Stimulated activated CD8-positive, alpha-beta memory T cell treated with anti-CD3 and anti-CD28 coated beads, Interleukin-12 subunit alpha, Interleukin-12 subunit beta, amount 100 ng/mL, for 4 hours (primary cell): ENCODE results near the gene MAGI1.

Source experiments
- DNase-seq: peaks from one replicate; pipeline ENCODE4 v3.0.0-alpha.2; 2020; ENCODE audit warnings: low read depth

The MAGI1 gene

DNA sequence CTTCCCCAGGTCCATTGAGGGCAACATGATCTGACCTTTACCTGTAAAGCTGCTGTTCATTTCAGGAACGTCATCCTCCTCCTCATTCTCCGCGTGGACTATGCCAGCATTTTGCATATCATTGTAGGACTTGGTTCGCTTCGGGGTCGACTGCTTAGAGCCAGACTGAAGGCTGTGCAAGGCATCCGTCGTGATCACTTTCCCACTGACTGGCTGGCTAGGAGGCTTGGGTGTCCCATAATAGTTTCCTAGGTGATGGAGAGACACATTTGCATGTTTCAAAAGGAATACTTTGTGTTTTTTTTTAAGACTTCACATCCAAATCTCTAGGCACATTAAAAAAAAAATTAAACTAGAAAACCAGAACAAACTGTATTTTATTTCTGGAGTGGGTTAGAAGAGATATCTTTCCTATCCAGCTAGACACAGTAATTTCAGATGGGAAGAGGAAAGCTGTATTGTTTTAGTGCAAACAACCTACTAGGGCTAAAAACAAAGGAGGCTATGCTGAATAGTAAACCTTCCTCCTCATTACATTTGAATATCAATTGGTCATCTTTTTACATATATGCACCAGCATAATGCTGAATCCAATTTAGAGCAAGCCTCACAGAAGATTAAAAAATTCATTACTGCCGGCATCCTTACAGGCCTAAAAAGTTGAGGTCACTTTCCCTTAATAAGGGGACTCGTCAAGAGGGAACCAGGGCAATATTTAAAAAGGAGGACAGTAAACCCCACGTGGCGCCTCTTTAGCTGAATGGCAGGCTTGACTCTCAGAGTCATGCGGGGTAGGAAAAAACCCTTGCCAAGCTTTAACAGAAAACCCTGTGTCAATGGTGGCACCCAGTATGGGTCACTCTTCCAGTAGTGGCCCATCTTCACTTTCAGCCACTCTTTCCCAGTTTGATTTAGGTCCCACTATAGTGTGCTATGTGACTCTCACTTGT, 559.9 kb downstream of the MAGI1 start:
- no peak for DNase-seq

- no peak for DNase-seq
Observed at GRCh38 chr3:65473736-65474135, 565.0 kb downstream of the MAGI1 start.

- no peak for DNase-seq
Observed at GRCh38 chr3:65472501-65472900, 566.2 kb downstream of the MAGI1 start.

GRCh38 chr3:65466300-65466988, 572.3 kb downstream of the MAGI1 start:
- no peak for DNase-seq

- no peak for DNase-seq
Observed at GRCh38 chr3:65449841-65450428, 588.8 kb downstream of the MAGI1 start.

GRCh38 chr3:65448120-65448519, 590.6 kb downstream of the MAGI1 start:
- no peak for DNase-seq

DNA sequence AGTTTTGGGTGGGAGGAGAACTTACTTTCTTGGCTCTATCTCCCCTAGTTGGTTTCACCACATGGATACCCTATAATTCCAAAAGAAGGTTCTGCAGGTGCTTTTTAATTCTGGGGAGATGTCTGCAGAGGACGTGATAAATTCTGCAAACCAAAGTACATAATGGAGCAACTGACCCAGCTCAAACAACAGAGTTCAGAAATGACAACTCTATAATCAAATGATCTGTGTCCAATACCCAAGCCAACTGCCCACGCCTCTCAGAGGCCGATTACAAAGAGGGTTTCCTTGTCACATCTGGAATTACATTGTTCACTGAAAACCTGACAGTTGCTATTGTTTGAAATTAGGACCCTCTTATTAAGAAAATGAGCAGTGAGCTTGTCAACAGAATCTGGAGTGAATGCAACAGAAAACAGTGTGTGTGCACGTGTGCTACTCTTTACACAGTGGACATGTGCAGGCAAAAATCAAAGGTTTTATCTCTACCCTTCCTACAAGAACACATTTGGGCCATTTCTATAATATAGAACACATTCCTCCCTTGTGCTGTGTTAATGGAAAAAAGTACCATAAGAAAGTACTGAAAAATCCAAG, 593.0 kb downstream of the MAGI1 start:
- no peak for DNase-seq

DNA sequence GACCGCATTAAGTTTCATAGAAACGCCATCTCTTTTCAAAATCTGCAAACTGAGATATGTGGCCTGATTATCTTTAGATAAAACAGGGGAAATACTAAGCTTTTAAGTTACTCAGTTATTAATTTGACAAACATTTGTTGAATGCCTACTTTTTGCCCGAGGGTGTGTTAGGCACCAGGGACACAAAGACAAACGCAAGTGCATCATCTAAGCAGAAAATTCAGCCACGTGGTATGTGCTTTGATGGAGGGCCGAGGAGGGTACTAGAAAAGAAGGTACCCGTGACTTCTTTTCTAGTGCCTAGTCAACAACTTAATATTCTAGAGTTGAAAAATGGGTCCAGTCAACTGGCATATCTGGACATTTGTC, 594.3 kb downstream of the MAGI1 start:
- no peak for DNase-seq

DNA sequence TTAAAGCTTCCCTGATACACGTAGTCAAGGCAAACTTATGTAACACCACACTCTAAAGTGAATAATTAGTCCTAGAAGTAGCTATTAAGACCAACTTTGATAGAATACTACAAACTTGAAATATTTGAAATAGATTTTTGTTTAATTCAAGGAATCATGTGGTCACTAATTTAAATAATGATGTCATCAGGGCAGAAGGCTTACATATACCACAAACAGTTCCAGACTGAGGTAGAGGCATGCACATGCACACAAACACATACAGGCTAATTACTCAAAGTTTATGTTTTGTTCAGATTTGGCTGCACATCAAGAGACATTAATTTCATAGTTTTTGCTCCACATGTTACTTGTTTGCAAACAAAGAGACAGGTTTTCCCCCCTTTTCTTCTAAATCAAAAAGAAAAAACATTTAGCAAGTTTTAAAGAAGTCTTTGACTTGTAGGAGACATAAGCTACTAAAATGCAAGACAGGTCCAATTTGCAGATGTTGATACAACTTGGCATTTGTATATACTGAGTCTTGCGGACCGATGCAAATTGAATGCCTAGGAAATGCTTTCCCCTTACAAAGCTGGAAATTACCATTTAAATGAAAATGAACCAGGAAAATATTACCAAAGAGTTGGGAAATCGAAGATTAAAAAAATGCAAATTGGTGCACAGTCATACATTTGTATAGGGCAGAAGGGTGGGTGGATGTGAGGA, 594.8 kb downstream of the MAGI1 start:
- DNase-seq = no peak

- DNase-seq = no peak
Observed at GRCh38 chr3:65439641-65440284, 599.0 kb downstream of the MAGI1 start.

DNA sequence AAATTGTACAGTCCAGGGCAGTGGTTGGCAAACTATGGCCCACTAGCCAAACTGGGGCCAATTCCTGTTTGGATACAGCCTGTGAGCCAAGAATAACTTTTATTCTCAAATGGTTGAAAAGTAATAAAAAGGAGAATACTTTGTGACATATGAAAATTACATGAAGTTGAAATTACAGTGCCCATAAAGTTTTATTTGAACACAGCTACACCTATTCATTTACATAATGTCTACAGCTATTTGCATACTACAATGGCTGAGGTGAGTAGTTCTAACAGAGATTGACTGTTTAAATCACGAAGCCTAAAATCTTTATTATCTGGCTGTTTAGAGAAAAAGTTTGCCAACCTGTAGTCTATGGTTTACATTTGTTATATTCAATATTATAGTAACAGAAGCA, 600.1 kb downstream of the MAGI1 start:
- no peak for DNase-seq

DNA sequence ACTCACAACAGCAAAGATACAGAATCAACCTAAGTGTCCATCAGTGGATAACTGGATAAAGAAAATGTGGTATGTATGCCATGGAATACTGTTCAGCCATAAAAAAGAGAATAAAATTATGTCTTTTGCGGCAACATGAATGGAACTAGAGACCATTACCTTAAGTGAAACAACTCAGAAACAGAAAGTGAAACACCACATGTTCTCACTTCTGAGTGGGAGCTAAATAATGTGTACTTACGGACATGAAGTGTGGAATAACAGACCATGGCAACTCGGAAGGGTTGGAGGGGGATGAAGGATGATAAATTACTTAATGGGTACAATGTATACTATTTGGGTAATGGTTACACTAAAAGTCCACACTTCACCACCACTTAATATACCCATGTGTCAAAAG, 600.6 kb downstream of the MAGI1 start:
- DNase-seq = no peak

DNA sequence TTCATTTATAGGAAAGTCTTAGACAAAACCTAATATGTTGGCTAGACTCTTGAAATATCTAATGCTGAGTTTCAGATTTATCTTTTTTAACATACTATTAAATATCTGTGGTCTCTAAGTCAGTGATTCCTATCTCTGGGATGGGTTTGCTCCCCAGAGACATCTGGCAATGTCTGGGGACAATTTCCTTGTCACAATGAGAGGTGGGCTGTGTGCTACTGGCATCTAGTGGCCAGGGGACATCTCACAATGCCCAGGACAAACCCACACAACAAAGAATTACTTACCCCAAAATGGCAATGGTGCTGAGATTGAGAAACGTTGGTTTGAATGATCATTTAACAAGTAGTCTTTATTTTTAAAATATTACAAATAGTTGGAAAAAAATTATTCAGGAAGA, 602.1 kb downstream of the MAGI1 start:
- DNase-seq = no peak

DNA sequence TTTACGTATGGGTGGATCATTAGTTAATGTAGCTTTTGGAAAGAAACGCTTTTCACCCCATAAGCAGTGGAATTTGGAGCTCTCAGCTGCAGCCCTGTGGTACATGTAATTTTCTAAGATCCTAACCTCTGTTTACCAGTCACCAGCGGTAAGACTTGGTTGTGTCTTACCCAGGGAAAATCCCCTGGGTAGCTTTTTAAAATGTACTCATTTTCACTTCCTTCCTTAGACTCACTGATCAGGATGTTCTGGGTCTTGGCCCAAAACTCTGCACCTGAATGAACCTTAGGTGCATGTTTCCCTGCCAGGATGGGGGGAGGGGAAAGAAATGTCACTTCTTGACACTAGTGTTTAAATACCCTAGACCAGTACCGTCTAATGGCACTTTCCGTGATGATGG, 605.2 kb downstream of the MAGI1 start:
- DNase-seq = no peak

GRCh38 chr3:65432388-65433003, 606.2 kb downstream of the MAGI1 start:
- no peak for DNase-seq

GRCh38 chr3:65425880-65426279, 612.8 kb downstream of the MAGI1 start:
- DNase-seq = no peak

DNA sequence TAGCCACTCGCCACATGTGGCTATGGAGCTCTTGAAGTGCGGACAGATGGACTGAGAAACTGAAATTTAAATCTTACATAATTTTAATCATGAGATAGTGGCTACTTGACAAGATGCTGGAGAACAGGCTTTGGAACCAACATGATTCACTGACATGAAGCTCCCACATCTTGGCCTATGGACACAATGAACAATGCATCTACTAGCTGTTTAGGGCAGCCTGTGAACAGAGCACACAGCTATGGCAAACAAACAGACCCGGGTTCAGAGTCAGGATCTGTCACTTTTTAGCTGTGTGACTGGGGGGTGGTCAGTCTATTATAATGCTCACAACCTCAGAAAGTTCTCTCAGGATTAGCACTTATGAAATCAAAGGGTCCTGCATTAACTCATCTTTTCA, 616.6 kb downstream of the MAGI1 start:
- DNase-seq = no peak

DNA sequence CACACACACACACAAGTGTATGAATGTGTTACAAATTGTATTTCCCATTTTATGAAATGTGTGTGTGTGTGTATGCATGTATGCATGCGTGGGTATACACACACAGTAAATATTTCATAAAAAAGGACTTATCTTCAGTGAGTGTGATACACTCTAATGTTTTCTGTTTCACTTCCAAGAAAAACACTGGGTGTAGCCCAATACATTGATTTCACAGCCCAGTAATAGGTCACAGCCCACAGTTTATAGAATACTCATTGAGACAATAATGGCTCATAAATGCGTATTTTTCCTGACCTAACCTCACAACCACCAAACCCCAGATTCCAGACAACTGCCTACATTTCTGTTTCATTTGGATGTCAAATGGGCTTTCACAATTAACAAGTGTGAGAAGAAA, 619.5 kb downstream of the MAGI1 start:
- DNase-seq = no peak

DNA sequence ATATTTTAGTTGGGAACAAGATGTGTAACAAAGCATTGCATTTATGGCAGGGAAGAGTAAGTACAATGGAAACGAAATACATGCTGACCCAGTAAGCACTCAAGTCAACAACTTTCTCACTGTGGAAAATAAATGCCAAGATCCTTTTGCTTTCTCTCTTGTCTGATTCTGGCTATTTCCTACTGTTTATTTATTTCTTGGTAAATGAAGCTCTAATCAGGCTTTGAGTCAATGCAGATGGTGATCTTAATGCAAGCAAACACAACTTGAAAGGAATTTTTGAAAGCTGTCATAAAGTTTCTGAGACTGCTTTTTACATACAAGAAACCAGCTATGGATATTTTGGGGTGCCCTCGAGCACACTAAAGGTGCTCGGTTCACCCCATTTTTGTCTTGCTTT, 624.8 kb downstream of the MAGI1 start:
- DNase-seq = no peak

DNA sequence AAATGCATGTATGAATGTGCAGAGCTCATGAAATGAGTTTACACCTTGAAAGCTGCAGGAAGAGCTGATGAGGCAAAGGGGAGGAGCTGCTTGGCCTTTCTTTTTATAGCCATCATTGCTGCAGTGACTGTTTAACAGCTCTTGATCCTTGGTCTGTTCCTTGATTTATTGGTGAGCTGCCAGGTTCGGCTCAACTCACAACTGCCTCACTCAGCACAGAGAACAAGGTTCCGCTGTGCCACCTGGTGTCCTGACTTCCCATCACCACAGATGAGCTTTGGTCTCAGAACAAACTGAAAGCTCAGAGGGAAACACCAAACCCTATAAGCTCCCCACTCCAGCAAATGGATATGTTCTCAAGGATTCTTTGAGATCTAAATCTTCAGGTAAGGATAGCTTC, 626.1 kb downstream of the MAGI1 start:
- DNase-seq = no peak

DNA sequence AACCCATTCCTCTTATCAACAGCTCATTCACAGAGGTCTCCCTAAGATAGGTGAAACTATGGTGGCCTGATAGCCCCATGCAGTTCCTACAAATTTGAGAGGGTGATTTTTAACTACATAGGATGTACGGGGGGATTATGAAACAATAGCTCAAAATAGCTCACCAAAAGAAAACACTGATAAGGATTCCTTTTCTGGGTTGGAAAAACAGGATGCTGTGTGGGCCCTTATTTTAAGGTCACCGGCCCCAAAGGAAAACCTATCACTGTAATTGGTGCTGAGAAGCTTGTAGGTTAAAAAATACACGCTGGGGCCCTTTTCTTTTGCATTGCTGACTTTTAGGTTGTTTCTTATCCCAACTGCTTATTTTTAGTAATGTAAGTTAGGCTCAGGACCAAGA, 627.4 kb downstream of the MAGI1 start:
- DNase-seq = no peak
